ENCODE measurements around the gene ETDC. TPM values are rescaled to one million over a fixed set of nuclear protein-coding genes. Genes with fewer than 3 reads are reported as not detected.

ETDC gene
- total RNA-seq, 1 experiment from 2014 or later = not detected

DNA sequence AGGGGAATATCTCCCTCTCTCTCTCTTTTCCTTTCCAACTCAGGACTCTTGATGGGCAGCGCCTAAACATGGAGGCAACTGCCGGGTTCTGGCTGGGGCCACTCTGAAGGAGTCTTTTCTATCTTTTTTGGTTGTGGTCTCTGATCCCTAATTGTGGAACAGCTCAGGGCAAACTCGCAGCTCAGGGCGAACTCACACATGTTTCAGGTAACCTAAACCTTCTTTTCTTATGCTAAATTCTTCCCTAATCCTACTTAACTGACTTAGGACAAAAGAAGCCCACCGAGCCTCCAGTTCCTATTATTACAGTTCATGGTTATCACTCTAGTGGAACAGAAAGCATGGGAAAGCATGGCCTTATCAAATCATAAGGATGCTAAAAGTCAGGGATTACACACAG is 36.1 kb upstream of the ETDC start:
- intact Hi-C loops (cut with micrococcal nuclease; ENCODE audit: unreplicated experiment) = no loop called here
- DNase-seq = no peak
- BruUV-seq (replicated peaks) = no TSS peak
- Histone ChIP-seq H3K4me2 (no peak overlapping the region), H3K79me2 (ENCODE audit: low read depth) (no peaks in the 10 kb centered on the region), H3K36me3 (ENCODE audit: low read depth) (no peaks in the 10 kb centered on the region), H4K20me1 (ENCODE audit: insufficient read depth) (no peaks in the 10 kb centered on the region), H3K4me1 (replicated peaks; ENCODE audit: insufficient read depth) (no peaks in the 10 kb centered on the region), H3K27me3 (ENCODE audit: insufficient read depth, low read depth) (peaks cover 3% of the 10 kb centered on the region; the same call in 1 of the 2 replicates), H3K27ac (no peak overlapping the region), H2AFZ (no peak overlapping the region), H3K9me3 (ENCODE audit: insufficient read depth, low read depth) (no peaks in the 10 kb centered on the region; the same call in 1 of the 2 replicates), H3K9me2 (ENCODE audit: insufficient read depth) (no peaks in the 10 kb centered on the region), H3K4me3 (no peak overlapping the region), H3F3A (ENCODE audit: insufficient read depth, low read depth) (no peaks in the 10 kb centered on the region)
- POLR2A ChIA-PET (ENCODE audit: unreplicated experiment) = no interaction called here
- TF ChIP-seq, protein P1, sequence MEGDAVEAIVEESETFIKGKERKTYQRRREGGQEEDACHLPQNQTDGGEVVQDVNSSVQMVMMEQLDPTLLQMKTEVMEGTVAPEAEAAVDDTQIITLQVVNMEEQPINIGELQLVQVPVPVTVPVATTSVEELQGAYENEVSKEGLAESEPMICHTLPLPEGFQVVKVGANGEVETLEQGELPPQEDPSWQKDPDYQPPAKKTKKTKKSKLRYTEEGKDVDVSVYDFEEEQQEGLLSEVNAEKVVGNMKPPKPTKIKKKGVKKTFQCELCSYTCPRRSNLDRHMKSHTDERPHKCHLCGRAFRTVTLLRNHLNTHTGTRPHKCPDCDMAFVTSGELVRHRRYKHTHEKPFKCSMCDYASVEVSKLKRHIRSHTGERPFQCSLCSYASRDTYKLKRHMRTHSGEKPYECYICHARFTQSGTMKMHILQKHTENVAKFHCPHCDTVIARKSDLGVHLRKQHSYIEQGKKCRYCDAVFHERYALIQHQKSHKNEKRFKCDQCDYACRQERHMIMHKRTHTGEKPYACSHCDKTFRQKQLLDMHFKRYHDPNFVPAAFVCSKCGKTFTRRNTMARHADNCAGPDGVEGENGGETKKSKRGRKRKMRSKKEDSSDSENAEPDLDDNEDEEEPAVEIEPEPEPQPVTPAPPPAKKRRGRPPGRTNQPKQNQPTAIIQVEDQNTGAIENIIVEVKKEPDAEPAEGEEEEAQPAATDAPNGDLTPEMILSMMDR (conservative IDR thresholded peaks at IDR 0.05) = no peak
- TF ChIP-seq EZH2 (IDR thresholded peaks at IDR 0.05; ENCODE audit: low read depth) = no peak
- CTCF ChIA-PET = no interaction called here

DNA sequence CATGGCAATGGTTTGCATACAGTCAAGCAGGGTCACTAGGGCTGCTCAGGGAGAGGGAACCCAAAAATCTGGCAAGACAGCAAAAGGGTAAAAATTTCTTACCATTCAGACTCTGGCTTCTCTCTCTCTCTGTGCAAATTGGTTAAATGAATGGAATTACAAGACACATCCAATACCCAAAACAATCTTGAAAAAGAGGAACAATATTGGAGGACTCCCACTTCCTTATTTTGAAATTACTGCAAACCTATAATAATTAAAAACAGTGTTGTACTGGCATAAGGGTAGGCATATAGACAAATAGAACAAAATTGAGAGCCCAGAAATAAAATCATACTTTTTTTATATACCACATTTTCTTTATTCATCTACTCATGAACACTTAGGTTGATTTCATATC is 33.3 kb upstream of the ETDC start:
- Histone ChIP-seq H3K36me3 (ENCODE audit: low read depth) (no peaks in the 10 kb centered on the region), H2AFZ (no peak overlapping the region), H3K27ac (no peak overlapping the region), H3K9me3 (ENCODE audit: insufficient read depth, low read depth) (peaks cover 7% of the 10 kb centered on the region), H3F3A (ENCODE audit: insufficient read depth, low read depth) (no peaks in the 10 kb centered on the region), H3K79me2 (ENCODE audit: low read depth) (no peaks in the 10 kb centered on the region), H4K20me1 (ENCODE audit: insufficient read depth) (no peaks in the 10 kb centered on the region), H3K4me2 (no peak overlapping the region), H3K27me3 (ENCODE audit: insufficient read depth, low read depth) (no peaks in the 10 kb centered on the region), H3K4me3 (no peak overlapping the region), H3K9me2 (ENCODE audit: insufficient read depth) (no peaks in the 10 kb centered on the region), H3K4me1 (replicated peaks; ENCODE audit: insufficient read depth) (no peaks in the 10 kb centered on the region)
- no peak for TF ChIP-seq EZH2 (IDR thresholded peaks at IDR 0.05; ENCODE audit: low read depth)
- TF ChIP-seq, protein P1 (conservative IDR thresholded peaks at IDR 0.05) = no peak
- POLR2A ChIA-PET (ENCODE audit: unreplicated experiment) = no interaction called here
- intact Hi-C loops (cut with micrococcal nuclease; ENCODE audit: unreplicated experiment) = no loop called here
- CTCF ChIA-PET = no interaction called here
- DNase-seq = no peak
- BruUV-seq (replicated peaks) = no TSS peak

DNA sequence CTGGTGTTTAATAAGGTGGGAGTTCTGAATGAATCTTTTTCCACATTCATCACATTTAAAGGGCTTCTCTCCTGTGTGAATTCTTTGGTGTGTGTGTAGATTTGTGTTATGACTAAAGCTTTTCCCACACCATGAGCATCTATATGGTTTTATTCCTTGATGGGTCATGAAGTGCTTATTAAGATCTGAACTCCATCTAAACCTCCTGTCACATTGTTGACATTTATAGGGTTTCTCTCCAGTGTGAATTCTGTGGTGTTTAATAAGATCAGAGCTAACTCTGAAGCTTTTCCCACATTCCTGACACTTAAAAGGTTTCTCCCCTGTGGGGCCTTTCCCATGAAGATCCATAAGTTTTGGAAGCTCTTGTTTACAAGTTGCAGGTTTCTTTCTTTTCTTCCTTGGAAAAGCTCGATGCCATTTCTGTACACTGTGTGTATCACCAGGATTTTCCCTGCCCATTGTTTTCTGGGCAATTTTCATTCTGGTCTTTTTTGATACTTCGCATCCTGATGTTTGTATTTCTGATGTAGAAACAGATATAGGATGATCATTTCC is 21.9 kb upstream of the ETDC start:
- no peaks in the 10 kb centered on the region for H3F3A ChIP-seq (ENCODE audit: insufficient read depth, low read depth)
- H3K9me2 ChIP-seq (ENCODE audit: insufficient read depth) = no peaks in the 10 kb centered on the region
- H3K9me3 ChIP-seq (ENCODE audit: insufficient read depth, low read depth) = peaks cover 35% of the 10 kb centered on the region
- intact Hi-C loops (cut with micrococcal nuclease; ENCODE audit: unreplicated experiment) = no loop called here
- POLR2A ChIA-PET (ENCODE audit: unreplicated experiment) = no interaction called here
- no peaks in the 10 kb centered on the region for H3K4me1 ChIP-seq (replicated peaks; ENCODE audit: insufficient read depth)
- no peak overlapping the region for H3K4me3 ChIP-seq
- no peak overlapping the region for H3K4me2 ChIP-seq
- CTCF ChIA-PET = no interaction called here
- H3K27ac ChIP-seq = no peak overlapping the region
- BruUV-seq (replicated peaks) = no TSS peak
- TF ChIP-seq, protein P1 (conservative IDR thresholded peaks at IDR 0.05) = no peak
- no peak for TF ChIP-seq EZH2 (IDR thresholded peaks at IDR 0.05; ENCODE audit: low read depth)
- H3K36me3 ChIP-seq (ENCODE audit: low read depth) = 0 out of 2 replicates have a peak, but pooled peaks cover 3% of the 10 kb centered on the region
- no peaks in the 10 kb centered on the region for H3K79me2 ChIP-seq (ENCODE audit: low read depth)
- H3K27me3 ChIP-seq (ENCODE audit: insufficient read depth, low read depth) = no peaks in the 10 kb centered on the region
- DNase-seq = no peak
- no peaks in the 10 kb centered on the region for H4K20me1 ChIP-seq (ENCODE audit: insufficient read depth)
- H2AFZ ChIP-seq = no peak overlapping the region
